GM19324 (cell line): Measurements from ENCODE around the gene GRIP1.
"Not testable (repeated sequence)": the region's sequence is repeated elsewhere in the genome, so short reads cannot be mapped to it uniquely, and the experiment has no call there.

Experiments
- ATAC-seq: cut with Tn5 transposase; IDR thresholded peaks from one replicate; pipeline ENCODE4 v1.9.1; 2021; ENCODE audit warnings: mild to moderate bottlenecking, moderate library complexity; ENCODE audit not compliant: unreplicated experiment, low FRiP score

The GRIP1 gene

DNA sequence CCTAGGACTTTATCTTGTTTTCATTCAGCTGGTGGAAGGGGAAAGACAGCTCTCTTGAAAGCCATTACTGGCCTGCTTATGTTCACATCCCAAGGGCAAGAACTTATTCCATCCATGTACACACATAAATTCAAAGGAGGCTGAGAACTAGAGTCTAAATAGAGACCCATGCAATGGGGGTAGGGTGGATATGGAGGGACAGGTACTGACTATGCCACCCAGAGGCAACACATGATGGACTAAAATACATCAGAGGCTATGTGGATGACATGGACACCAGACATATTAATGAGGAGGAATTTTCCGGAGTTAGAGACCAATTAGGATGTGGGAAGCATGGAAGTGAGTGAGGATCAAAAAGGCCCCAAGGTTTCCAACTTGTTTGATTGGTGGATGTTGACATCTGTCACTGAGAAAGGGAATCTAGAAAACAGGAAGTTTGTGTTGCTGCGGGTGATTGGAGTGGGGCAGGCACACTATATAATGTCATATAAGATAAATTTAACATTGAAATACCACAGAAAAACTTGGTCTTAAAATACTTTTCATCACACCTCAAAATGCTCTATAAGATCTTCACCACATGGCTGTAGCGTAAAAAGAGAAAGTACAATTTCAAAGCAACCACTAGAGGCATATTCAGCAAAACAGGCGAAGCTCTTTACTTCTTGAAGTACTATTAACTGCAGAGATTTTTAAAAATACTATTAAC, 130.4 kb downstream of the GRIP1 start:
- ATAC-seq: no peak

DNA sequence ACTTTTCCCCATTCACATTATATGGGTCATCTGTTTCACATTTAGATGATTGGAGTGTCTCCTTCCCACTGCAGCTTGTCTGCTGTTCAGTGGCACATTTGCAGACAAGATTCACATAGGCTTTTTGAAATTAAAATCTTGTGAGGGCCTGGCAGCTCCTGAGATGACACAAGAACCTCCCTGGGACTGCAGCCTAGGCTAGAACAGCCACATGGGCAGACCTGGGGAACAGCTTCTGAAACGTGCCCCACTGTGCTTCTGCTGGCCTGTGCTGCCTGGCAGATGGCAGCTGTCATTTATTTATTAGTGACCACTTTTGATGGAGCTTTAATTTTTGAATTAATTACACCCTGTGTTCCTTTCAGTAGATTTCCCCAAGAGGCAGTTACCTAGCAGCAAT, 137.4 kb downstream of the GRIP1 start:
- no peak for ATAC-seq

DNA sequence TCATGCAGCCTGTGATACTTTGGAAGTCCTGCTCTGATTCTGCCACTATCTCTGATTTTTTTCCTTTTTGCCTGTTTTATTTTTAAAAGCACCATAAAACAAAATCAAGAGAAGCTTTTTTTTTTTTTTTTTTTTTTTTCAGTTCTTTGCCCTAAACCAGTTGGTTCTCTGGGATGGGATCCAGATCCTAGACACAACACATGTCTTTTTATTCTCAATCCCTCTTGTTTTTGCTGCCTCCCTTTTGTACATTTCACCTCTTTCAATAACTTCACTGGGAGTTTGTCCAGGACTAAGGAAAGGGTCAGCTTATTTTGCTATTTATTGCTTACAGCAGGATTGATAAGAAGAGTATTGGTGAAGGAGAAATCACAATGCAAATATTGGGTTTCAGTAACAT, 139.4 kb downstream of the GRIP1 start:
- ATAC-seq: no peak

DNA sequence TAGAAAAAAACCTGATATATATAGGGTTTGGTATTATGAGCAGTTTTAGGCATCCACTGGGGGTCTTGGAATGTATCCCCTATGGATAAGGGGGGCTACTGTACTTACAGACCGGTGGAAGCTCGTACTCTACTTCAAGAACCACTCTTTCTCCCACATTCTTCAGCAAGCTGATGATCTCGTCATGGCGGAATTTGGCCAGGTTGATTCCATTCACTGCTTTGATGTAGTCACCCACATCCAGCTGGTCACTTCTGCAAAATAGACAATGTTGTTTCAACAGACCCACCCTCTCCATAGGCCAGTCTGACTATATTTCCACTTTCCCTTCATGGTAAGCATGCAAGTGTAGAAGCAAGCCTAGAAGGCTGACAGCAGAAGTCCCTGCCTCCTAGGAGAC, 139.9 kb downstream of the GRIP1 start:
- ATAC-seq: no peak

DNA sequence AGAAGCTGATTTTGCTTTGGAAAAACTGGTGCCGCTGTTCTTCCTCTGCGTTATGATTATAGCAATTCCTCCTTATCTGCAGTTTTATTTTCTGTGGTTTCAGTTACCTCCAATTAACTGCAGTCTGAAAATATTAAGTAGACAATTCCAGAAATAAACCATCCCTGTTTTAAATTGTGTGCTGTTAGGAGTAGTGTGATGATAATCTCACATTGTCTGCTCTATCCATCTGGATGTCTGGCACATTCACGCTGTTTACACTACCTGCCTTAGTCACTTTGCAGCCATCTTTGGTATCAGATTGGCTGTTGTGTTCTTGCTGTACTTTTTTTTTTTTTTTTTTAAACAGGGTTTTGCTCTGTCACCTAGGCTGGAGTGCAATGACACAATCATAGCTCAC, 141.0 kb downstream of the GRIP1 start:
- no peak for ATAC-seq

DNA sequence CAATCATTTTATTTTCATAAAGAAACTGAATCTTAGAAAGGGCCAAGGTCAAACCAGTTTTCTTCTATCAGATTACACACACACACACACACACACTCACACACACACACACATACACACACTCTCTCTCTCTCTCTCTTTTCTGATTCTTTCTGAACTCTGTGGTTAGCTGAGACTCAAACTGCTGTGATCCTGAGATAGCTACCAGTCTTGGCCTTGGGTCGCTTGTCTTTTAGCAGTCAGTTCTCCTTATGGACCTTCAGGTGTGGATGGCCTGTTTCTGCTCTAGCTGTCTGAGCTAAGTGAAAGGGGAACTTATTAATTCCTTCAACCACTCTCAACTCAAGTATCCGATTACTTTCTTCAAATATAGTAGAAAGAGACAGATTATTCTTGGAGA, 145.1 kb downstream of the GRIP1 start:
- no peak for ATAC-seq

DNA sequence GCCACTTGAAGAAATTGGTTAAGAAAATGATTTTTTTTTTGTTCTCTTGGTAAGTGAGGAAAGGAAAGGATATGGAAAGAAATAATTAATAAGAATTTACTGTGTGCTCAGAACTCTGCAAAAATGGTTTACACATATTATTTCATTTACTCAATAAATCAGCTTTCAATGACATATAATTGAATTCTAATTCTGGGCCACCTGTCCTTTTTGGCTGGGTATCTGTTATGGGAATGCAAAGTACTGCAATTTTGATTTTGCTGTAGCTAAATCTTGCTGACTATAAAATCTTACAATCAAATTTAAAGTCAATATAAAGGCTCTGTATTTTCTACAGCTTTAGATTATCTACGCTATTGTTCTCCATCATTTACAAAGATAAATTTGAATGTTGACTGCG, 147.1 kb downstream of the GRIP1 start:
- ATAC-seq: no peak

DNA sequence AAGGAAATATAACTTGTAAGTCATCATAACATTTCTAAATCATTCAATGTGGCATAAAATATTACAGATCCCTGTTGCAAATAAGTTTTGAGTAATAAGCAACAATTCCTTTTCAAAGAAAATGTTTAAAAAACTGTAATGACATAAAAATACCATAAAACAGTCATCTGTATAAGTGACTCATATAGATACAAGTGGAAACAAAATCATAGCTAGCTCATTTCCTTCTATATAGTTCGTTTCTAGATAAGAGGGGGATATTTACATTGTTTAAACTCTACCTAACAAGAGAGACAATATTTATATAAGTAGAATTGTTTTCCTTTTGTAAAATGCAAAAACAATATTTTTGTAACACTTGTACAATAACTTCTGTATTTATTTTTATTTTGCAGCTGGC, 148.9 kb downstream of the GRIP1 start:
- ATAC-seq: no peak

DNA sequence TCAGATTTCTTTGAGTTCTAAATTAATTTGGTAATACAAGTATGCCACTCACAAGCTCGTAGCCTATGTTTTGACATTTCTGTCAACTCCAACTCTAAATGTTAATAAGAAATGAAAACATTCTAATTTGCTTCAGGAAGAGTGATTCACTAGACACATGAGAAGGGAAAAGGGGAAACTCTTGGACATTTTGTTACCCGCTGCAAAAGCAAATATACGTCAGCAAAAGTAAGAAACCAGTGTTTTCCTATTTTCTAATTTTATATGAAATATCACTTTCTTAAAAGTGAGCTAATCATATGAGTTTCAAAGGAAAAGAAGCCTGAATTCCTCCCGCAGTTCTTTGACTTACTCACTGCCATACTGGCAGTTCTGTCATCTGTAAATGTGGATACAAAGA, 162.3 kb downstream of the GRIP1 start:
- no peak for ATAC-seq

DNA sequence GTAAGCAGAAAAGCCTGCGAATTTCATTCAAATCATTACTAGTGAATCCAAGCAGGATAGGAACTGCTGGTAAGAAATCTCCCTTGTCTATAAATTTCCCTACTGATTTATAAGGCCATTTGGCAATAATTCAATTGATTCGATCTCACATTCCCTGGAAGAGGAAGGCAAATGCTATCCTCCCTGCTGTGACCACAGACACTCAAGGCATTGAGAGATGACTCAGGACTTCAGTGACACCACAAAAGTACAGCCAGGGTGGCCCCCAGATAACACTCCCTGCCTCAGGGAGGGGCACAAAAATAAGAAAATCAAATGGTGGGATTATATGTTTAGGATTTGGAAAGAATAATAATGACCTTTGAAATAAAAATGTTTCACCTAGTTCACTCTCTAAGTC, 162.7 kb downstream of the GRIP1 start:
- ATAC-seq: no peak

DNA sequence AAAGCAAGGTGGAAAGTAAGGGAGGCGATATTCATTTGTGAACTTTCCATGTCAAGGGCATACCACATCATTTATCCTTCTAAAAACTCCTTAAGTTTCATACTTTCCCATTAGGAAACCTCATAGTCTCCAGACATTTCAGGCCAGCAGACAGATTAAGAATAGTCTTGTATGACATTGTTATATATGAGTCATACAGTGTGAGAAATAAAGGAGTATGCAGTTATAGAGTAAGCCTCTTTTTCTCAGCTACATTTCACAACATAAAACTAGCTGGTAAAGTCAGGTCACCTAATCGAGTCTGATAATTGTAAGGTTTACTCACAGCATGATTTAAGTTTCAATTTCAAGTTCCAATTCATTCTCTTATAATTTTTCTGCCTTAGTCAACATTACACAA, 164.3 kb downstream of the GRIP1 start:
- ATAC-seq: no peak

DNA sequence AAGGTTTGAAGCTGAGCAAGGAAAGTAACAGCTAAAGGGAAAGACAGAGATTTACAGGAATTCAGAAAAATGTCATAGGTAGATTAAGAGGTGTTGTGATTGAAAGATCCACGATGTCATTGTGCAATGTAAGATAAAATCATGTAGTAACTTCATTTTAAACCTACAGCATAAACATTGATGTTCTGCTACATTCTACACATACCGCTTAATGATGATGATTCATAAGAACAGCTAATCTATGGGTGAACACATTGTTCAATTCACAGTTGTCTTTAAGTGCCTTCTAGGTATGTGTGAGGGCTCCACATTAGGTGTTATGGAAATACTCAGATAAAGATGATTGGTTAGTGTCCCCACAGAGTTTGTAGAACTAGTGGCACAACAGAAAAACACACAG, 170.9 kb downstream of the GRIP1 start:
- no peak for ATAC-seq

DNA sequence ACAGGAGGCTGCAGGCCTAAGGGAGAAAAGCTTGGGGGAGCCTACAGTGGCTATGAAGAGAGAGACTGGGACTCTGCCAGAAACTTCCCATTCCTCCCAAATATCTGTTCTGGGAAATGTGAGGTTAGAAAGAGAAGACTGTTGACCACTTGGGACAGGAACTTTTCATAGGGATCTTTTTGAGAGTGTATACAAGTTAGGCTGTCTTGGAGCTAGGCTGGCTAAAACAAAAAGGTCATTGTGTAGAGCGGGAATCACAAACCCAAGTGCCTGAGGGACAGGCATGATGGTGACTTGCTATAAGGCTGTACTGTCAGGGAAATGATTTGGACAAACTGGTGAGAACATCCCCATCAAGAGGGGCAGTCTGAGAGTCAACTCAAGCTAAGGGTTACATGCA, 175.1 kb downstream of the GRIP1 start:
- no peak for ATAC-seq

DNA sequence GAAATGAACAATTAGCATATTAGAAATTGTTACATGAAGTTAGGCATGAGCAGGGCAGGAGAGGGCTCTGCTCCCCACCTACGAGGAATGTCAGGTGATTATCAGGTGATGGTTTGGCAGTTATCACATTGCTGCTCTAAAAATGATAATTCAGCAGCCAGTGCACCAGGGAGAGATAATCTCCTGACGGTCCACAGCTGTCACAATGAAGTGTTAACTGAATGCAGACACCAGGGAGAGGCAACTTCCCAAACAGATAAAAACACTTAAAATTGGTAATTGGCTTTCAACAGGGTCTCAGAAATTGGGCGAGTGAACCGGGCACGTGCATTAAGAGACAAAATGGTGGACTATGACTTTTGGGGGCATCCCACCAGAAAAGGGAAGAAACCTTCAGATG, 176.0 kb downstream of the GRIP1 start:
- no peak for ATAC-seq

DNA sequence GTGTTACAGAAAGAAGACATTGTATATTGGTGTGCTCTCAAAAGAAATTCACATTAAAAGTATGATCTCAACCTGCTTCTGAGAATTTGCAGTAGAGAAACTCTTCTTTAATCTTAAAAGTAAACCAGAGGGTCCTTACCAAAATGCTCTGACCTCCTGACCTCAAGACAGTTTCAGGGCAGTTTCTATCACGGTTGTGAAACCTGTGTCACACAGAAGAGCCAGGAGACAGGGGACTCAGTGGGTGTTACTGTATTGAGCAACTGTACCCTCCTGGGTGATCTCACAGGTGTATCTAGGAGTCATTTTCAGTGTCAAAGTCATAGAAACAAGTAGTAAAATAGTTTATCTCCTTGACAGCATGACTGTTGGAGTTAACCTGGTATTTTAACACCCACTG, 178.0 kb downstream of the GRIP1 start:
- ATAC-seq: peak; percentile 73

DNA sequence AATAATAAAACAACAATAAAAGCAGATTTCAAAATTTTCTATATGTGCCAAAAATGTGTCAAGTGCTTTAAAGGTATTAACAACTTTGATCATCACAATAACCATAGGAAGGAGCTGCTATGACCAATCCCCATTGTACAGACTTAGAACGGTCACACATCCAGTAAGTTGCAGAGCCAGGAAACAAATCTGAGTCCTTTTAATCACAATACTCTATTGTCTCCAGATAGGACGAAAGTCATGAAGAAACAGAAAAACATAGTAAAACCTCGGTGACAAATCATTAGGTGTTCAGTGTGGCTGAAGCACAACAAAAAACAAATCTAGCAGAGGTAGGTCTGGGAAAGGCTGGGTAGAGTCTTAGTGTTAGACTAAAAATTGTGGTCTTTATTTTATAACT, 178.8 kb downstream of the GRIP1 start:
- no peak for ATAC-seq

DNA sequence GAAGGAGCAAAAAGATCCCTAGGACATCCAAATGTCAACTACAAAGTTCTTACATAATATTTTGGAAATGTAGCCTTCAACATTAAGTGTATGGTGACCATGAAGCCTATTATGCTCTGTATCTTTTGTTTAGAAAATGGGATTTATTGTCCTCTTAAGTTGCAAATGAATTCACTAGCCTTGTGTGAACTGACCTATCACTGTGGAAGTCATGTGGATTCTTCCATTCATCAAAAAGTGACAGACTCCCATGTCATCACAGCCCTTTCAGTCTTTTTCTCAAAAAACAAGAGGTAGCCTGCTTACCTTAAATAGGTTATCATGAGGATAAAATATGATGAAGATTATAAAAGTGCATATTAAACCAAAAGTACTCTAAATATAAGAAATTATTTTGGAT, 179.9 kb downstream of the GRIP1 start:
- no peak for ATAC-seq

DNA sequence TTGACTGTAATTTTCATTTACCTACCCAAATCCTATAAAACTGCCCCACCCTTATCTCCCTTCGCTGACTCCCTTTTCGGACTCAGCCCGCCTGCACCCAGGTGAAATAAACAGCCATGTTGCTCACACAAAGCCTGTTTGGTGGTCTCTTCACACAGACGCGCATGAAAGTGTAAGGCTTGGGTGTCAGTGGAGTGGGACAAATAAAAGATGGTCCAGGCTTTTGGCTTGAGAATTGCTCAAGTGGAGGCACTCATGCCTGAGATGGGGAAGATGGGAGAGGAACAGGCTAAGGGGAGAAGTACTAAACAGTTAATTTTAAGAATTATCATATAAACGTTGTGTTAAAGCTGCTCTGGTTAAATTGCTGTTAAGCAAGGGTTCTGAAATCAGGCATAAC, 180.8 kb downstream of the GRIP1 start:
- not testable (repeated sequence) for ATAC-seq

DNA sequence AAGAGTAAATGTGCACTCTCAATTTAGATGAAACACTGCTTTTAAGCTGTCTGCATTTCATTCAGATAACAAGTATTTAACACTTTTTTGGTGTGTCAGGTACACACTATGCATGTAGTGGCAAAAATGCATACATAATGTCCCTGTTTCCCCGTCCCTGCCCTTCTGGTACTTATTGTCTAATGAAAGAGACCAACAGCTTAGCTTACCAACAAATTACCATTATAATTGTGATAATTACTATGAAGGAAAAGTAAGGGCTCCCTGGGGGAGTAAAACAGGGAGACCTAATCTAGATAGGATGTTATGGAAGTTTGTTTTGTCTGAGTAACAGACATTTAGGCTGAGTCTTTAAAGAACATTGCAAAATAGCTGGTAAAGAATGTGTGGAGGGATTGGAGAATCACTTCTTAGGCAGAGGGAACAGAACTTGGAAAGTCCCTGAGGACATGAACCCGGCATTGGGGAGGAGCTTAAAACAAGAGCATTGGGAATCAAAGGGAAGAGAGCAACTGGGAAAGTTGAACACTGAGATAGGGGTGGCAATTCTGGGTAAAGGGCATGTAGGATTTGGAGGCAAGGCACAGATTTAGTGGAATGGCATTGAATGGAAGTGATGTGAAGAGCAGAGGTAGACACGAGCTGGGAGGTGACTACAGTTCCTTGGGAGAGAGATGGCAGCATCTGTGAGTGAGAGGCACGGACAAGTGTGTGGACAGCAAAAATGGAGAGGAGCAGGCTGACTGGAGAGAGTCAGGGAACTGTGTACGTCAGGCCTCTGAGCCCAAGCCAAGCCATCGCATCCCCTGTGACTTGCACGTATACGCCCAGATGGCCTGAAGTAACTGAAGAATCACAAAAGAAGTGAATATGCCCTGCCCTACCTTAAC, 181.6 kb downstream of the GRIP1 start:
- no peak for ATAC-seq

DNA sequence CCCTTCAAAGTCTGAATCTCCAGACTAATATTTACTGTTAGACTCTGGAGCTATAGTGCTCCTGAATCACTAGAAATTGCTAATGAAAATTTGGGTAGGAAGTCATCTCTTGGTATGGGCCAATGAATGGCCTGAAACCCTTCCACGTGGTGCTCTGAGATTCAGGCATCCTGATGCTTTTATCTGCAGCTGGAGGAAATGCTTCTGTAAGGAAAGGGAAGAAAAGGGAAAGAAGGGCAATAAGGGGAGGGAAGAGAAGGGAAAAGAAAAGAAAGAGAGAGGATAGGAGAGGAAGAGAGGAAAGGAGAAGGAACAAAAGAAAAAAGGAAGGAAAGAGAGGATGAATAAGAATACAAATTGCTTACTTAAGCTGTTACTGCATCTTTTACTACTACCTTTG, 182.3 kb downstream of the GRIP1 start:
- no peak for ATAC-seq

DNA sequence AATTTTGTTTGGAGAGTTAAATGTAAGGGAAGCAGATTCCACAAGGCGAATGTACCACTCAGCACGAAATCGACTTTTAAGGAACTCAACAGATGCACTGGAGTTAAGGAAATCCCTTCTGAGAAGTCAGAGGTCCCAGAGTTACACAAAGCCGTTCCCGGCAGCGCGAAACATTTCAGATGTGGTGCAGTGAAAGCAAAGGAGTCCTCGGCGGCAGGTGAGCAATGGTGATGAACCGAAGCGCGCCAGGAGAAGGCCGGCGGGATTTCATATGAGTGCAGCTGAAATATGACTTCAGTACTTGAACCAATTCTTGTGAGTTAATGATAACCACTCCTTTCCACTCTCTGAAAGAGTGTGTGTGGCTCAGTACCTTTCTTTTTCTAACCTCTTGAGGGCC, 183.2 kb downstream of the GRIP1 start:
- no peak for ATAC-seq

DNA sequence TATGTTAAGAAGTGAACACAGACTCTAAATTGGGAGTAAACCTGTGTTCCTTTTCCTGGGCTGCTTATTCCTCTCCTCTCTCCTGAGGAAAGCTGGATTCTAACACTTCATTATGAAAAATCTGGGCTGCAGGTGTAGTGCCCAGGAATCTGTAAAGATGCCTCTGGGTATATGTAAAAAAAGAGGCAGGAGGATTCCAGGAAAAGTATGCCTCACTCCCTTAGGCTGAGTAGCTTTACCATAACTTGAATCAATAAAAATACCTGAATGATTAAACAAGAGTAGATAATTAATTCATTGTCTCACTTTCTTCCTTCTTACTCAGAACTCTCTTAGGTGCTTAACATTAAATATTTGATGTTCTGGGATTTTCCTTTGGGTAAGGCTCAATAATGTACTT, 185.1 kb downstream of the GRIP1 start:
- ATAC-seq: no peak
